T-helper 17 cell (primary cell): ENCODE data around the gene UGT1A6. TPM values are rescaled to one million over a fixed set of nuclear protein-coding genes. Genes with fewer than 3 reads are reported as not detected.
"Not testable (repeated sequence)": the region's sequence is repeated elsewhere in the genome, so short reads cannot be mapped to it uniquely, and the experiment has no call there.

Source experiments
- ATAC-seq: fragments of 150-1000 bp; cut with Tn5 transposase; 2 replicates; pipeline ENCODE4 v1.10.0; 2021; ENCODE audit warnings: mild to moderate bottlenecking, moderate library complexity
- DNase-seq, 3 donors: peaks; one replicate each; pipeline versions ENCODE4 v3.0.0 to v3.0.0-alpha.2; 2020 to 2021
- H3K9me3 ChIP-seq: one replicate; pipeline ENCODE4 v1.7.0; 2013; ENCODE audit warnings: low read length, mild to moderate bottlenecking; ENCODE audit not compliant: control insufficient read depth, poor library complexity, severe bottlenecking
- H3K27ac Mint-ChIP-seq: one replicate; pipeline ENCODE4 v1.8.0; 2022; ENCODE audit warnings: mild to moderate bottlenecking, moderate library complexity, mixed read lengths
- H3K27me3 Mint-ChIP-seq: one replicate; pipeline ENCODE4 v1.8.0; 2022; ENCODE audit warnings: mixed read lengths
- H3K36me3 Mint-ChIP-seq: one replicate; pipeline ENCODE4 v1.8.0; 2022; ENCODE audit warnings: low read depth, mixed read lengths
- H3K4me1 Mint-ChIP-seq: one replicate; pipeline ENCODE4 v1.8.0; 2022; ENCODE audit warnings: mild to moderate bottlenecking, mixed read lengths
- H3K4me3 Mint-ChIP-seq: one replicate; pipeline ENCODE4 v1.8.0; 2022; ENCODE audit warnings: mild to moderate bottlenecking, moderate library complexity, mixed read lengths
- total RNA-seq, 4 donors: library from RNA in 2 of 4; stranded (reverse) in 2 of 4; gene quantifications; one replicate each; pipeline ENCODE4 v1.2.3 and lab custom pipeline; 2022 to 2026

UGT1A6 gene
- total RNA-seq, 2 donors from 2014 or later, result not detected

GRCh38 chr2:233750689-233751088 is 58.0 kb downstream of the UGT1A6 start:
- DNase-seq, H3K36me3 Mint-ChIP-seq, ATAC-seq, H3K4me1 Mint-ChIP-seq, H3K9me3 ChIP-seq, H3K27ac Mint-ChIP-seq, H3K4me3 Mint-ChIP-seq: not testable (repeated sequence)
- peaks cover 34% of the 10 kb centered on the region for H3K27me3 Mint-ChIP-seq

- H3K27me3 Mint-ChIP-seq, result peaks cover 31% of the 10 kb centered on the region
Observed at GRCh38 chr2:233751212-233752009, 58.7 kb downstream of the UGT1A6 start.

GRCh38 chr2:233754872-233755611 is 62.4 kb downstream of the UGT1A6 start:
- no peak for ATAC-seq
- no peak overlapping the region for H3K4me3 Mint-ChIP-seq
- H3K27me3 Mint-ChIP-seq, result peaks cover 12% of the 10 kb centered on the region
- no peak for DNase-seq
- H3K9me3 ChIP-seq, result no peaks in the 10 kb centered on the region
- no peaks in the 10 kb centered on the region for H3K36me3 Mint-ChIP-seq
- H3K4me1 Mint-ChIP-seq, result no peaks in the 10 kb centered on the region
- no peak overlapping the region for H3K27ac Mint-ChIP-seq

More at GRCh38 chr2:233751212-233752009, 58.7 kb downstream of the UGT1A6 start:
- not testable (repeated sequence) for H3K36me3 Mint-ChIP-seq, ATAC-seq, H3K27ac Mint-ChIP-seq, H3K4me3 Mint-ChIP-seq, H3K4me1 Mint-ChIP-seq, H3K9me3 ChIP-seq, DNase-seq

- no peaks in the 10 kb centered on the region for H3K9me3 ChIP-seq
- H3K4me3 Mint-ChIP-seq, result no peak overlapping the region
- DNase-seq (no peak), ATAC-seq (no peak)
- no peak overlapping the region for H3K27ac Mint-ChIP-seq
- H3K27me3 Mint-ChIP-seq, result peaks cover 19% of the 10 kb centered on the region
- H3K36me3 Mint-ChIP-seq, result no peaks in the 10 kb centered on the region
- no peaks in the 10 kb centered on the region for H3K4me1 Mint-ChIP-seq
Observed at GRCh38 chr2:233756429-233757081, 63.9 kb downstream of the UGT1A6 start.

- ATAC-seq (no peak), DNase-seq (no peak)
- Mint-ChIP-seq H3K36me3 (no peaks in the 10 kb centered on the region), H3K4me3 (no peak overlapping the region), H3K27me3 (peaks cover 19% of the 10 kb centered on the region), H3K27ac (no peak overlapping the region), H3K4me1 (no peaks in the 10 kb centered on the region)
- no peaks in the 10 kb centered on the region for H3K9me3 ChIP-seq
Observed at GRCh38 chr2:233758141-233758540, 65.5 kb downstream of the UGT1A6 start.

GRCh38 chr2:233758849-233759248 is 66.2 kb downstream of the UGT1A6 start:
- Mint-ChIP-seq H3K27ac (no peak overlapping the region), H3K4me1 (no peaks in the 10 kb centered on the region), H3K4me3 (no peak overlapping the region), H3K36me3 (no peaks in the 10 kb centered on the region), H3K27me3 (peaks cover 22% of the 10 kb centered on the region)
- no peak for DNase-seq
- no peaks in the 10 kb centered on the region for H3K9me3 ChIP-seq
- ATAC-seq, result no peak

GRCh38 chr2:233760043-233760442 is 67.4 kb downstream of the UGT1A6 start, which contains the start of gene UGT1A1:
Gene UGT1A1 (plus strand): TSS chr2:233760270. CDS start chr2:233760288, 18 bp downstream.
- no peak for DNase-seq
- H3K9me3 ChIP-seq, result no peaks in the 10 kb centered on the region
- H3K4me1 Mint-ChIP-seq, result no peaks in the 10 kb centered on the region
- no peak within 1 kb of the TSS for H3K4me3 Mint-ChIP-seq
- peaks cover 31% of the 10 kb centered on the region for H3K27me3 Mint-ChIP-seq
- H3K36me3 Mint-ChIP-seq, result no peaks in the 10 kb centered on the region
- no peak within 1 kb of the TSS for H3K27ac Mint-ChIP-seq
- ATAC-seq, result no peak

- H3K9me3 ChIP-seq, result no peaks in the 10 kb centered on the region
- no peak overlapping the region for H3K4me3 Mint-ChIP-seq
- no peak for DNase-seq
- H3K4me1 Mint-ChIP-seq, result no peaks in the 10 kb centered on the region
- peaks cover 2% of the 10 kb centered on the region for H3K36me3 Mint-ChIP-seq
- H3K27ac Mint-ChIP-seq, result no peak overlapping the region
- no peak for ATAC-seq
- peaks cover 37% of the 10 kb centered on the region for H3K27me3 Mint-ChIP-seq
Observed at GRCh38 chr2:233761040-233761769, 68.5 kb downstream of the UGT1A6 start.

GRCh38 chr2:233764264-233764663 is 71.6 kb downstream of the UGT1A6 start:
- Mint-ChIP-seq H3K36me3 (peaks cover 3% of the 10 kb centered on the region), H3K27me3 (peaks cover 60% of the 10 kb centered on the region), H3K4me3 (no peak overlapping the region)

GRCh38 chr2:233764761-233765160 is 72.1 kb downstream of the UGT1A6 start:
- Mint-ChIP-seq H3K27me3 (peaks cover 65% of the 10 kb centered on the region), H3K4me1 (no peaks in the 10 kb centered on the region), H3K27ac (no peak overlapping the region), H3K36me3 (peaks cover 4% of the 10 kb centered on the region), H3K4me3 (no peak overlapping the region)
- ATAC-seq, result no peak
- no peaks in the 10 kb centered on the region for H3K9me3 ChIP-seq
- DNase-seq, result no peak

More at GRCh38 chr2:233764264-233764663, 71.6 kb downstream of the UGT1A6 start:
- DNase-seq (no peak), ATAC-seq (no peak)
- no peaks in the 10 kb centered on the region for H3K9me3 ChIP-seq
- Mint-ChIP-seq H3K27ac (no peak overlapping the region), H3K4me1 (no peaks in the 10 kb centered on the region)

- peaks cover 64% of the 10 kb centered on the region for H3K27me3 Mint-ChIP-seq
- no peak for ATAC-seq
- peaks cover 4% of the 10 kb centered on the region for H3K36me3 Mint-ChIP-seq
- no peak for DNase-seq
- no peak overlapping the region for H3K27ac Mint-ChIP-seq
- no peaks in the 10 kb centered on the region for H3K9me3 ChIP-seq
- no peak overlapping the region for H3K4me3 Mint-ChIP-seq
- no peaks in the 10 kb centered on the region for H3K4me1 Mint-ChIP-seq
Observed at GRCh38 chr2:233766416-233766815, 73.7 kb downstream of the UGT1A6 start.

GRCh38 chr2:233768076-233768475 is 75.4 kb downstream of the UGT1A6 start:
- Mint-ChIP-seq H3K27ac (no peak overlapping the region), H3K4me3 (no peak overlapping the region), H3K27me3 (peaks cover 58% of the 10 kb centered on the region), H3K36me3 (peaks cover 4% of the 10 kb centered on the region), H3K4me1 (no peaks in the 10 kb centered on the region)
- no peak for ATAC-seq
- H3K9me3 ChIP-seq, result no peaks in the 10 kb centered on the region
- DNase-seq, result no peak

- Mint-ChIP-seq H3K27ac (no peak overlapping the region), H3K4me1 (no peaks in the 10 kb centered on the region), H3K27me3 (peaks cover 50% of the 10 kb centered on the region), H3K4me3 (no peak overlapping the region), H3K36me3 (peaks cover 4% of the 10 kb centered on the region)
- ATAC-seq (no peak), DNase-seq (no peak)
- H3K9me3 ChIP-seq, result no peaks in the 10 kb centered on the region
Observed at GRCh38 chr2:233769260-233769659, 76.6 kb downstream of the UGT1A6 start.
